IMR-90 (cell line): ENCODE results near the gene RGS9. TPM values are rescaled to one million over a fixed set of nuclear protein-coding genes. Genes with fewer than 3 reads are reported as not detected.

Experiments
- ATAC-seq: fragments of 200-7000 bp; cut with Tn5 transposase; 2 replicates; pipeline ENCODE4 v1.9.1; 2020; ENCODE audit warnings: low read depth, mild to moderate bottlenecking, moderate library complexity
- BruUV-seq: library from RNA; stranded (reverse); fragments of 400-500 nt; replicated peaks from 2 replicates; lab custom pipeline; 2021; lab: Mats Ljungman, UMichigan
- CTCF ChIA-PET: fragments of 300-600 bp; formaldehyde crosslinking; extraction: SDS; loops from one replicate; lab custom pipeline; 2021; ENCODE audit warnings: antibody characterized with exemption; lab: Yijun Ruan, JAX
- POLR2A ChIA-PET: fragments of 300-600 bp; sonication (Branson Sonifier 250); formaldehyde crosslinking; loops from one replicate; lab custom pipeline; 2022; ENCODE audit warnings: antibody characterized with exemption; ENCODE audit not compliant: unreplicated experiment; lab: Charles Lee
- DNase-seq: peaks from one replicate; pipeline ENCODE4 v3.0.0; 2013
- H2AFZ ChIP-seq: replicated peaks from 2 replicates; pipeline ENCODE3; 2013; ENCODE audit warnings: low read length, mild to moderate bottlenecking; ENCODE audit not compliant: poor library complexity
- H2AK5ac ChIP-seq: 2 replicates; pipeline ENCODE4 v1.6.1; 2013; ENCODE audit warnings: low read depth, low read length, inconsistent platforms
- H2AK9ac ChIP-seq: replicated peaks from 2 replicates; pipeline ENCODE3; 2013; ENCODE audit warnings: mild to moderate bottlenecking, low read depth, low read length, moderate library complexity; ENCODE audit not compliant: poor library complexity
- H2BK120ac ChIP-seq: 2 replicates; pipeline ENCODE4 v1.6.1; 2013; ENCODE audit warnings: low read depth, low read length, inconsistent platforms
- H2BK15ac ChIP-seq: 3 replicates; pipeline ENCODE4 v1.6.1; 2013; ENCODE audit warnings: low read depth, low read length, inconsistent platforms
- H2BK20ac ChIP-seq: 2 replicates; pipeline ENCODE4 v1.6.1; 2013; ENCODE audit warnings: low read depth, mild to moderate bottlenecking, inconsistent platforms, low read length, moderate library complexity
- H2BK5ac ChIP-seq: 2 replicates; pipeline ENCODE4 v1.6.1; 2013; ENCODE audit warnings: mild to moderate bottlenecking, low read depth, low read length, inconsistent platforms; ENCODE audit not compliant: poor library complexity, severe bottlenecking
- H3K14ac ChIP-seq: replicated peaks from 2 replicates; pipeline ENCODE4 v1.6.1; 2013; ENCODE audit warnings: low read depth, low read length, inconsistent platforms
- H3K18ac ChIP-seq: 2 replicates; pipeline ENCODE4 v1.6.1; 2013; ENCODE audit warnings: low read depth, low read length, control low read depth
- H3K23ac ChIP-seq: 2 replicates; pipeline ENCODE4 v1.6.1; 2013; ENCODE audit warnings: low read depth, low read length, inconsistent platforms
- H3K27ac ChIP-seq: 2 replicates; pipeline ENCODE4 v1.5.1; 2013; ENCODE audit warnings: mild to moderate bottlenecking, control low read depth, low read length; ENCODE audit not compliant: insufficient read depth
- H3K27me3 ChIP-seq: 2 replicates; pipeline ENCODE4 v1.6.1; 2013; ENCODE audit warnings: low read length; ENCODE audit not compliant: control insufficient read depth, insufficient read depth
- H3K36me3 ChIP-seq: 2 replicates; pipeline ENCODE4 v1.6.1; 2013; ENCODE audit warnings: low read length, mixed read lengths; ENCODE audit not compliant: control insufficient read depth, insufficient read depth
- H3K4ac ChIP-seq: 2 replicates; pipeline ENCODE4 v1.6.1; 2013; ENCODE audit warnings: low read depth, low read length, inconsistent platforms
- H3K4me1 ChIP-seq: 2 replicates; pipeline ENCODE4 v1.6.1; 2013; ENCODE audit warnings: low read length, mixed read lengths; ENCODE audit not compliant: control insufficient read depth, insufficient read depth
- H3K4me2 ChIP-seq: 2 replicates; pipeline ENCODE4 v1.6.1; 2013; ENCODE audit warnings: low read depth, mild to moderate bottlenecking, control low read depth, low read length, moderate library complexity
- H3K4me3 ChIP-seq: 2 replicates; pipeline ENCODE4 v1.5.1; 2013; ENCODE audit warnings: low read depth, mild to moderate bottlenecking, control low read depth, low read length, moderate library complexity; ENCODE audit not compliant: insufficient read depth
- H3K56ac ChIP-seq: 2 replicates; pipeline ENCODE4 v1.6.1; 2013; ENCODE audit warnings: low read length, inconsistent platforms; ENCODE audit not compliant: insufficient read depth; ENCODE audit errors: extremely low read depth
- H3K79me1 ChIP-seq, 2 experiments: 2 replicates each; pipeline ENCODE4 v1.6.1; 2013; ENCODE audit warnings: low read length in 2 of 2, inconsistent platforms in 1 of 2, low read depth in 1 of 2
- H3K9ac ChIP-seq: 2 replicates; pipeline ENCODE4 v1.6.1; 2013; ENCODE audit warnings: low read depth, low read length, control low read depth
- H3K9me1 ChIP-seq: 2 replicates; pipeline ENCODE4 v1.6.1; 2013; ENCODE audit warnings: low read length, inconsistent platforms; ENCODE audit not compliant: insufficient read depth
- H3K9me3 ChIP-seq: 2 replicates; pipeline ENCODE4 v1.6.1; 2013; ENCODE audit warnings: low read length; ENCODE audit not compliant: control insufficient read depth, insufficient read depth
- H4K20me1 ChIP-seq: 2 replicates; pipeline ENCODE4 v1.6.1; 2013; ENCODE audit warnings: low read length, inconsistent platforms; ENCODE audit not compliant: insufficient read depth
- H4K5ac ChIP-seq: 2 replicates; pipeline ENCODE4 v1.6.1; 2013; ENCODE audit warnings: mild to moderate bottlenecking, low read depth, low read length, control low read depth
- H4K8ac ChIP-seq, 2 experiments: 2 replicates each; pipeline ENCODE4 v1.6.1; 2013; ENCODE audit warnings: low read depth in 2 of 2, low read length in 2 of 2, control low read depth in 1 of 2, inconsistent platforms in 1 of 2
- H4K91ac ChIP-seq: 2 replicates; pipeline ENCODE4 v1.6.1; 2013; ENCODE audit warnings: low read depth, low read length, inconsistent platforms; ENCODE audit not compliant: insufficient read depth
- BHLHE40 ChIP-seq: fragments of 150-350 bp; IDR thresholded peaks from 2 replicates; pipeline ENCODE4 v1.6.1; 2016; ENCODE audit warnings: mild to moderate bottlenecking, low read depth, low read length
- CEBPB ChIP-seq: IDR thresholded peaks from 2 replicates; pipeline ENCODE4 v1.6.1; 2012; ENCODE audit warnings: low read depth, low read length, improper control_type of control experiment
- CHD1 ChIP-seq: IDR thresholded peaks from 2 replicates; pipeline ENCODE4 v1.6.1; 2012; ENCODE audit warnings: low read depth, low read length, improper control_type of control experiment
- FOS ChIP-seq: fragments of 150-350 bp; IDR thresholded peaks from 2 replicates; pipeline ENCODE4 v1.6.1; 2016; ENCODE audit warnings: low read depth, low read length
- MAFK ChIP-seq: IDR thresholded peaks from 2 replicates; pipeline ENCODE4 v1.6.1; 2012; ENCODE audit warnings: low read depth, low read length, improper control_type of control experiment
- MAZ ChIP-seq: IDR thresholded peaks from 2 replicates; pipeline ENCODE4 v1.6.1; 2012; ENCODE audit warnings: low read depth, mild to moderate bottlenecking, low read length, improper control_type of control experiment, moderate library complexity, borderline replicate concordance
- MXI1 ChIP-seq: IDR thresholded peaks from 2 replicates; pipeline ENCODE4 v1.6.1; 2012; ENCODE audit warnings: low read depth, mild to moderate bottlenecking, low read length, moderate library complexity, borderline replicate concordance
- NFE2L2 ChIP-seq: fragments of 150-350 bp; IDR thresholded peaks from 2 replicates; pipeline ENCODE4 v1.6.1; 2016; ENCODE audit warnings: low read depth, mild to moderate bottlenecking, low read length
- POLR2A ChIP-seq: IDR thresholded peaks from 2 replicates; pipeline ENCODE4 v1.6.1; 2012; ENCODE audit warnings: mild to moderate bottlenecking, low read depth, low read length
- RAD21 ChIP-seq: IDR thresholded peaks from 2 replicates; pipeline ENCODE4 v1.6.1; 2012; ENCODE audit warnings: low read length, improper control_type of control experiment
- RCOR1 ChIP-seq: IDR thresholded peaks from 2 replicates; pipeline ENCODE4 v1.6.1; 2012; ENCODE audit warnings: mild to moderate bottlenecking, low read length, improper control_type of control experiment; ENCODE audit not compliant: insufficient replicate concordance
- RFX5 ChIP-seq: IDR thresholded peaks from 2 replicates; pipeline ENCODE4 v1.8.0; 2012; ENCODE audit warnings: low read depth, mild to moderate bottlenecking, low read length, moderate library complexity
- SMC3 ChIP-seq: fragments of 150-350 bp; IDR thresholded peaks from 2 replicates; pipeline ENCODE4 v1.6.1; 2016; ENCODE audit warnings: low read depth, mild to moderate bottlenecking, antibody characterized with exemption, low read length, moderate library complexity
- USF2 ChIP-seq: fragments of 150-350 bp; IDR thresholded peaks from 2 replicates; pipeline ENCODE4 v1.6.1; 2017; ENCODE audit warnings: mild to moderate bottlenecking, antibody characterized with exemption, low read length, low read depth
- WGBS, 2 experiments: methylation state at CpG; one replicate each; pipeline versions ENCODE4 v1.1.5 to v1.1.7; 2013; ENCODE audit warnings: missing lambda C conversion rate in 2 of 2; ENCODE audit not compliant: insufficient read length in 1 of 2; ENCODE audit errors: extremely low coverage in 2 of 2; 5-methylcytosine and 5-hydroxymethylcytosine counted together
- dilution Hi-C: fragments of 300-500 bp; cut with HindIII; formaldehyde crosslinking; loops from one replicate; pipeline ENCODE4 v1.14.3; 2018; ENCODE audit warnings: low sequenced_read_pairs; ENCODE audit not compliant: unreplicated experiment
- in situ Hi-C: fragments of 300-500 bp; cut with MboI; formaldehyde crosslinking; loops from 3 replicates; pipeline ENCODE4 v1.14.3; 2019; ENCODE audit warnings: low sequenced_read_pairs, inconsistent platforms, mixed read lengths
- intact Hi-C: fragments of 100-400 bp; cut with micrococcal nuclease; formaldehyde crosslinking; loops from 2 replicates; pipeline ENCODE4 v1.10.0; 2022
- polyA plus RNA-seq, 3 experiments: library from polyadenylated mRNA; depleted of rRNA; stranded (reverse); fragments of >200 nt; gene quantifications; 2 replicates each; pipeline ENCODE4 v1.2.3, GENCODE V29; 2012; ENCODE audit warnings: low replicate concordance in 1 of 3
- total RNA-seq: library from RNA; depleted of rRNA; stranded (reverse); fragments of >200 nt; gene quantifications from 2 replicates; pipeline ENCODE4 v1.2.3, GENCODE V29; 2012
- TF ChIP-seq, protein P1 (sequence below): conservative IDR thresholded peaks from 2 replicates; pipeline ENCODE4 v1.5.1; 2012; ENCODE audit warnings: mild to moderate bottlenecking, low read depth, low read length, improper control_type of control experiment
- TF ChIP-seq, protein P2 (sequence below): fragments of 150-350 bp; IDR thresholded peaks from 2 replicates; pipeline ENCODE4 v1.6.1; 2016; ENCODE audit warnings: low read depth, mild to moderate bottlenecking, low read length, moderate library complexity, borderline replicate concordance

RGS9 gene
- total and polyA plus RNA-seq, 2 of the 4 experiments (the other 2 are of a cell fraction), result 0.90 to 1.1 TPM

DNA sequence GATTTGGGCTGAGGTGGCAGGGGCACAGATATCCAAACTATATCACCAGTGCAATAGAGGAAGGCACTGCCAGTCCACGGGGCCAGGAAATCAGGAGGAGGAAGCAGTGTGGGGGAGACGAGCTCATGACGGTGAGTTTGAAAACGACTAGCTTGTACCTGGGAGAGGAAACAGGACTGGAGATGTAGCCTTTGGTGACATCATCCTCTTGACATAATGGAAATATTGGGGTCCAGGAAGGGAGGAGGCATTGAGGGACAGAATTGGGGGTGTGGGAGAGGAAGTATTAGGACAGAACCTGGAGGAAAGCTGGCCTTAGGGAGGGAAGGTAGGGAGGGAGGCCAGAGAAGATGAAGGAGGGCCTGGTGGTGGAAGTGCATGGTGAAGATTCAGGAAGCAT lies 109.1 kb downstream of the RGS9 start:
- ChIA-PET POLR2A (no interaction called here), CTCF (no interaction called here)
- TF ChIP-seq USF2, result no peak
- TF ChIP-seq MAFK, result no peak
- no peak for TF ChIP-seq CEBPB
- no peak for TF ChIP-seq RCOR1
- TF ChIP-seq NFE2L2, result no peak
- TF ChIP-seq FOS, result no peak
- no peak for TF ChIP-seq RFX5
- no peak for TF ChIP-seq RAD21
- no peak for TF ChIP-seq SMC3
- no peak for TF ChIP-seq POLR2A
- TF ChIP-seq MAZ, result no peak
- no peak for TF ChIP-seq BHLHE40
- TF ChIP-seq, protein P1, sequence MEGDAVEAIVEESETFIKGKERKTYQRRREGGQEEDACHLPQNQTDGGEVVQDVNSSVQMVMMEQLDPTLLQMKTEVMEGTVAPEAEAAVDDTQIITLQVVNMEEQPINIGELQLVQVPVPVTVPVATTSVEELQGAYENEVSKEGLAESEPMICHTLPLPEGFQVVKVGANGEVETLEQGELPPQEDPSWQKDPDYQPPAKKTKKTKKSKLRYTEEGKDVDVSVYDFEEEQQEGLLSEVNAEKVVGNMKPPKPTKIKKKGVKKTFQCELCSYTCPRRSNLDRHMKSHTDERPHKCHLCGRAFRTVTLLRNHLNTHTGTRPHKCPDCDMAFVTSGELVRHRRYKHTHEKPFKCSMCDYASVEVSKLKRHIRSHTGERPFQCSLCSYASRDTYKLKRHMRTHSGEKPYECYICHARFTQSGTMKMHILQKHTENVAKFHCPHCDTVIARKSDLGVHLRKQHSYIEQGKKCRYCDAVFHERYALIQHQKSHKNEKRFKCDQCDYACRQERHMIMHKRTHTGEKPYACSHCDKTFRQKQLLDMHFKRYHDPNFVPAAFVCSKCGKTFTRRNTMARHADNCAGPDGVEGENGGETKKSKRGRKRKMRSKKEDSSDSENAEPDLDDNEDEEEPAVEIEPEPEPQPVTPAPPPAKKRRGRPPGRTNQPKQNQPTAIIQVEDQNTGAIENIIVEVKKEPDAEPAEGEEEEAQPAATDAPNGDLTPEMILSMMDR, result no peak
- no peak for TF ChIP-seq MXI1
- no peak for TF ChIP-seq CHD1
- TF ChIP-seq, protein P2, sequence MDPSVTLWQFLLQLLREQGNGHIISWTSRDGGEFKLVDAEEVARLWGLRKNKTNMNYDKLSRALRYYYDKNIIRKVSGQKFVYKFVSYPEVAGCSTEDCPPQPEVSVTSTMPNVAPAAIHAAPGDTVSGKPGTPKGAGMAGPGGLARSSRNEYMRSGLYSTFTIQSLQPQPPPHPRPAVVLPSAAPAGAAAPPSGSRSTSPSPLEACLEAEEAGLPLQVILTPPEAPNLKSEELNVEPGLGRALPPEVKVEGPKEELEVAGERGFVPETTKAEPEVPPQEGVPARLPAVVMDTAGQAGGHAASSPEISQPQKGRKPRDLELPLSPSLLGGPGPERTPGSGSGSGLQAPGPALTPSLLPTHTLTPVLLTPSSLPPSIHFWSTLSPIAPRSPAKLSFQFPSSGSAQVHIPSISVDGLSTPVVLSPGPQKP, result no peak
- Histone ChIP-seq H2AK9ac (no peak overlapping the region), H3K27ac (no peak overlapping the region), H3K23ac (no peak overlapping the region), H3K9ac (no peak overlapping the region), H2BK20ac (no peak overlapping the region), H2AK5ac (no peak overlapping the region), H3K4me2 (no peak overlapping the region), H3K9me3 (no peaks in the 10 kb centered on the region), H3K4me3 (no peak overlapping the region), H3K36me3 (no peaks in the 10 kb centered on the region), H3K27me3 (peaks cover 27% of the 10 kb centered on the region), H3K14ac (no peak overlapping the region), H3K4me1 (no peaks in the 10 kb centered on the region), H4K5ac (no peak overlapping the region), H2BK120ac (no peak overlapping the region), H4K91ac (no peak overlapping the region), H3K56ac (no peak overlapping the region), H4K8ac (no peak overlapping the region), H3K18ac (no peak overlapping the region), H2AFZ (no peak overlapping the region), H4K20me1 (no peaks in the 10 kb centered on the region), H2BK5ac (no peak overlapping the region), H3K9me1 (peaks cover 2% of the 10 kb centered on the region; the same call in 1 of the 2 replicates), H2BK15ac (no peak overlapping the region), H3K4ac (no peak overlapping the region), H3K79me1 (no peaks in the 10 kb centered on the region)
- in situ Hi-C loops (loop anchor here (25.0 kb wide), 1 partner anchor 1416 kb away; no protein-coding TSS in a partner anchor), intact Hi-C loops (no loop called here), dilution Hi-C loops (no loop called here)
- ATAC-seq, result no peak
- BruUV-seq, result no TSS peak
- 87% methylated on average over 3 of the region's 4 CpGs; no CpG with 5 or more reads in 1 of the 2 experiments for WGBS, 2 experiments
- no peak for DNase-seq
